WTC11 (cell line): Measurements from ENCODE around the gene NUDT14. TPM values are rescaled to one million over a fixed set of nuclear protein-coding genes. Genes with fewer than 3 reads are reported as not detected.

ENCODE experiments used
- ATAC-seq: fragments of 200-7000 bp; cut with Tn5 transposase; 2 replicates; pipeline ENCODE4 v1.10.0; 2021; ENCODE audit warnings: mild to moderate bottlenecking, moderate library complexity
- CTCF ChIA-PET: fragments of 300-600 bp; sonication (Branson Sonifier 250); formaldehyde crosslinking; loops from one replicate; lab custom pipeline; 2021; ENCODE audit warnings: antibody characterized with exemption; lab: Charles Lee
- POLR2A ChIA-PET: fragments of 350-600 bp; sonication (Branson Sonifier 250); formaldehyde crosslinking; loops from one replicate; lab custom pipeline; 2021; ENCODE audit warnings: antibody characterized with exemption; lab: Charles Lee
- DNase-seq: peaks from one replicate; pipeline ENCODE4 v3.0.0; 2021; ENCODE audit warnings: low spot score
- H3K27ac Mint-ChIP-seq: 2 replicates; pipeline ENCODE4 v1.8.0; 2021; ENCODE audit warnings: mixed read lengths
- H3K27me3 Mint-ChIP-seq: 2 replicates; pipeline ENCODE4 v1.8.0; 2021; ENCODE audit warnings: low read depth, mild to moderate bottlenecking, moderate library complexity, mixed read lengths
- H3K36me3 Mint-ChIP-seq: 2 replicates; pipeline ENCODE4 v1.8.0; 2021; ENCODE audit warnings: mixed read lengths
- H3K4me1 Mint-ChIP-seq: 2 replicates; pipeline ENCODE4 v1.8.0; 2022; ENCODE audit warnings: mixed read lengths
- H3K4me3 Mint-ChIP-seq: 2 replicates; pipeline ENCODE4 v1.8.0; 2021; ENCODE audit warnings: mild to moderate bottlenecking, moderate library complexity, mixed read lengths
- H3K9me3 Mint-ChIP-seq: 2 replicates; pipeline ENCODE4 v1.8.0; 2021; ENCODE audit warnings: mixed read lengths
- ATF3 ChIP-seq: sonication (generic); formaldehyde crosslinking; conservative IDR thresholded peaks from 2 replicates; pipeline ENCODE4 v1.8.1; 2022; ENCODE audit warnings: mild to moderate bottlenecking, missing genetic modification reagents
- ELF4 ChIP-seq: sonication (generic); formaldehyde crosslinking; IDR thresholded peaks from 2 replicates; pipeline ENCODE4 v1.8.1; 2022; ENCODE audit warnings: low read depth, mild to moderate bottlenecking, moderate library complexity, missing genetic modification reagents
- EMX1 ChIP-seq: fragments of 250-450 bp; sonication (Bioruptor Pico); IDR thresholded peaks from 2 replicates; pipeline ENCODE4 v1.8.0; 2021; ENCODE audit warnings: mild to moderate bottlenecking
- FOXJ3 ChIP-seq: sonication (generic); formaldehyde crosslinking; IDR thresholded peaks from 2 replicates; pipeline ENCODE4 v1.9.0; 2021; ENCODE audit warnings: missing genetic modification reagents, mild to moderate bottlenecking, borderline replicate concordance
- FOXP1 ChIP-seq: sonication (generic); formaldehyde crosslinking; IDR thresholded peaks from 2 replicates; pipeline ENCODE4 v1.8.0; 2022; ENCODE audit warnings: missing genetic modification reagents, mild to moderate bottlenecking, moderate library complexity, borderline replicate concordance
- MXD4 ChIP-seq: fragments of 250-450 bp; sonication (Bioruptor Pico); IDR thresholded peaks from 2 replicates; pipeline ENCODE4 v1.8.0; 2021; ENCODE audit warnings: mild to moderate bottlenecking, moderate library complexity, borderline replicate concordance
- NFE2L1 ChIP-seq: sonication (generic); formaldehyde crosslinking; IDR thresholded peaks from 2 replicates; pipeline ENCODE4 v1.8.1; 2023; ENCODE audit warnings: missing genetic modification reagents
- NFYB ChIP-seq: sonication (generic); formaldehyde crosslinking; conservative IDR thresholded peaks from 2 replicates; pipeline ENCODE4 v1.8.0; 2022; ENCODE audit warnings: low read depth, missing genetic modification reagents
- RORB ChIP-seq: fragments of 250-450 bp; sonication (Bioruptor Pico); IDR thresholded peaks from 2 replicates; pipeline ENCODE4 v1.9.0; 2021; ENCODE audit warnings: mild to moderate bottlenecking
- SMAD3 ChIP-seq: sonication (generic); formaldehyde crosslinking; IDR thresholded peaks from 2 replicates; pipeline ENCODE4 v1.8.0; 2022; ENCODE audit warnings: missing genetic modification reagents, mild to moderate bottlenecking, borderline replicate concordance
- TEAD1 ChIP-seq: sonication (generic); formaldehyde crosslinking; IDR thresholded peaks from 2 replicates; pipeline ENCODE4 v1.8.0; 2022; ENCODE audit warnings: mild to moderate bottlenecking, missing genetic modification reagents
- ZNF121 ChIP-seq: sonication (generic); formaldehyde crosslinking; IDR thresholded peaks from 2 replicates; pipeline ENCODE4 v1.8.0; 2023; ENCODE audit warnings: missing genetic modification reagents
- ZNF138 ChIP-seq: sonication (generic); formaldehyde crosslinking; conservative IDR thresholded peaks from 2 replicates; pipeline ENCODE4 v1.8.1; 2022; ENCODE audit warnings: mild to moderate bottlenecking, moderate library complexity, missing genetic modification reagents
- ZNF263 ChIP-seq: sonication (generic); formaldehyde crosslinking; IDR thresholded peaks from 2 replicates; pipeline ENCODE4 v1.8.1; 2022; ENCODE audit warnings: low read depth, mild to moderate bottlenecking, moderate library complexity, missing genetic modification reagents
- ZNF396 ChIP-seq: fragments of 250-450 bp; sonication (Bioruptor Pico); IDR thresholded peaks from 2 replicates; pipeline ENCODE4 v1.8.0; 2021; ENCODE audit warnings: mild to moderate bottlenecking, moderate library complexity, borderline replicate concordance
- ZNF416 ChIP-seq: fragments of 250-450 bp; sonication (Bioruptor Pico); IDR thresholded peaks from 2 replicates; pipeline ENCODE4 v1.9.0; 2021; ENCODE audit warnings: mild to moderate bottlenecking, inconsistent platforms
- ZNF423 ChIP-seq: fragments of 250-450 bp; sonication (Bioruptor Pico); IDR thresholded peaks from 2 replicates; pipeline ENCODE4 v2.1.2; 2022; ENCODE audit warnings: mild to moderate bottlenecking, moderate library complexity
- ZNF512 ChIP-seq: sonication (generic); formaldehyde crosslinking; IDR thresholded peaks from 2 replicates; pipeline ENCODE4 v1.8.1; 2022; ENCODE audit warnings: missing genetic modification reagents, borderline replicate concordance
- ZSCAN18 ChIP-seq: fragments of 250-450 bp; sonication (Bioruptor Pico); IDR thresholded peaks from 2 replicates; pipeline ENCODE4 v2.1.2; 2022; ENCODE audit warnings: mild to moderate bottlenecking, moderate library complexity
- total RNA-seq: library from RNA; stranded (reverse); gene quantifications from 3 replicates; pipeline ENCODE4 v1.2.3, GENCODE V29; 2021
- TF ChIP-seq, protein P1 (sequence below): sonication (generic); formaldehyde crosslinking; IDR thresholded peaks from 2 replicates; pipeline ENCODE4 v1.8.1; 2023; ENCODE audit warnings: mild to moderate bottlenecking, missing genetic modification reagents, borderline replicate concordance
- TF ChIP-seq, protein P2 (sequence below): sonication (generic); formaldehyde crosslinking; IDR thresholded peaks from 2 replicates; pipeline ENCODE4 v1.8.1; 2022; ENCODE audit warnings: low read depth, missing genetic modification reagents, borderline replicate concordance
- TF ChIP-seq, protein P3 (sequence below): fragments of 250-450 bp; sonication (Bioruptor Pico); conservative IDR thresholded peaks from 2 replicates; pipeline ENCODE4 v1.9.0; 2021; ENCODE audit warnings: mild to moderate bottlenecking
- TF ChIP-seq, protein P4 (sequence below): fragments of 250-450 bp; sonication (Bioruptor Pico); IDR thresholded peaks from 2 replicates; pipeline ENCODE4 v1.9.0; 2021; ENCODE audit warnings: mild to moderate bottlenecking
- TF ChIP-seq, protein P5 (sequence below): sonication (generic); formaldehyde crosslinking; IDR thresholded peaks from 2 replicates; pipeline ENCODE4 v1.8.0; 2022; ENCODE audit warnings: mild to moderate bottlenecking, missing genetic modification reagents

NUDT14 gene
- total RNA-seq, 1 experiment from 2014 or later, result 35.4 TPM

- ATAC-seq, result peak; percentile 9
- Mint-ChIP-seq H3K36me3 (no peaks in the 10 kb centered on the region), H3K27me3 (peaks cover 15% of the 10 kb centered on the region), H3K4me1 (no peaks in the 10 kb centered on the region), H3K4me3 (peak overlapping the region; percentile 51), H3K27ac (no peak overlapping the region), H3K9me3 (no peaks in the 10 kb centered on the region)
- POLR2A ChIA-PET, result interaction anchor here (0.9 kb wide), 1 partner anchor 39 kb away, joined by 6 read pairs; no protein-coding TSS in a partner anchor
- no peak for DNase-seq
- CTCF ChIA-PET, result interaction anchor here (1.0 to 7.4 kb wide), 13 partner anchors 12 to 304 kb away, joined by 3 to 107 read pairs (median 7); partner anchors contain the start of gene NUDT14
- TF ChIP-seq ZSCAN18 (CRISPR knock-in tag), result no peak
- TF ChIP-seq EMX1 (CRISPR knock-in tag), result no peak
- no peak for TF ChIP-seq MXD4
- no peak for TF ChIP-seq NFE2L1 (CRISPR knock-in tag)
- TF ChIP-seq ATF3 (CRISPR knock-in tag), result no peak
- no peak; the same call in 1 of the 2 replicates for TF ChIP-seq ZNF138 (CRISPR knock-in tag)
- TF ChIP-seq ZNF263 (CRISPR knock-in tag), result no peak
- TF ChIP-seq SMAD3 (CRISPR knock-in tag), result no peak
- no peak for TF ChIP-seq RORB (CRISPR knock-in tag)
- no peak for TF ChIP-seq ZNF121
- TF ChIP-seq ZNF512 (CRISPR knock-in tag), result no peak
- TF ChIP-seq, protein P1, sequence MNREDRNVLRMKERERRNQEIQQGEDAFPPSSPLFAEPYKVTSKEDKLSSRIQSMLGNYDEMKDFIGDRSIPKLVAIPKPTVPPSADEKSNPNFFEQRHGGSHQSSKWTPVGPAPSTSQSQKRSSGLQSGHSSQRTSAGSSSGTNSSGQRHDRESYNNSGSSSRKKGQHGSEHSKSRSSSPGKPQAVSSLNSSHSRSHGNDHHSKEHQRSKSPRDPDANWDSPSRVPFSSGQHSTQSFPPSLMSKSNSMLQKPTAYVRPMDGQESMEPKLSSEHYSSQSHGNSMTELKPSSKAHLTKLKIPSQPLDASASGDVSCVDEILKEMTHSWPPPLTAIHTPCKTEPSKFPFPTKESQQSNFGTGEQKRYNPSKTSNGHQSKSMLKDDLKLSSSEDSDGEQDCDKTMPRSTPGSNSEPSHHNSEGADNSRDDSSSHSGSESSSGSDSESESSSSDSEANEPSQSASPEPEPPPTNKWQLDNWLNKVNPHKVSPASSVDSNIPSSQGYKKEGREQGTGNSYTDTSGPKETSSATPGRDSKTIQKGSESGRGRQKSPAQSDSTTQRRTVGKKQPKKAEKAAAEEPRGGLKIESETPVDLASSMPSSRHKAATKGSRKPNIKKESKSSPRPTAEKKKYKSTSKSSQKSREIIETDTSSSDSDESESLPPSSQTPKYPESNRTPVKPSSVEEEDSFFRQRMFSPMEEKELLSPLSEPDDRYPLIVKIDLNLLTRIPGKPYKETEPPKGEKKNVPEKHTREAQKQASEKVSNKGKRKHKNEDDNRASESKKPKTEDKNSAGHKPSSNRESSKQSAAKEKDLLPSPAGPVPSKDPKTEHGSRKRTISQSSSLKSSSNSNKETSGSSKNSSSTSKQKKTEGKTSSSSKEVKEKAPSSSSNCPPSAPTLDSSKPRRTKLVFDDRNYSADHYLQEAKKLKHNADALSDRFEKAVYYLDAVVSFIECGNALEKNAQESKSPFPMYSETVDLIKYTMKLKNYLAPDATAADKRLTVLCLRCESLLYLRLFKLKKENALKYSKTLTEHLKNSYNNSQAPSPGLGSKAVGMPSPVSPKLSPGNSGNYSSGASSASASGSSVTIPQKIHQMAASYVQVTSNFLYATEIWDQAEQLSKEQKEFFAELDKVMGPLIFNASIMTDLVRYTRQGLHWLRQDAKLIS (CRISPR knock-in tag), result no peak
- no peak for TF ChIP-seq ELF4
- TF ChIP-seq FOXP1 (CRISPR knock-in tag), result peak; percentile 78
- TF ChIP-seq ZNF396 (CRISPR knock-in tag), result no peak
- TF ChIP-seq, protein P2, sequence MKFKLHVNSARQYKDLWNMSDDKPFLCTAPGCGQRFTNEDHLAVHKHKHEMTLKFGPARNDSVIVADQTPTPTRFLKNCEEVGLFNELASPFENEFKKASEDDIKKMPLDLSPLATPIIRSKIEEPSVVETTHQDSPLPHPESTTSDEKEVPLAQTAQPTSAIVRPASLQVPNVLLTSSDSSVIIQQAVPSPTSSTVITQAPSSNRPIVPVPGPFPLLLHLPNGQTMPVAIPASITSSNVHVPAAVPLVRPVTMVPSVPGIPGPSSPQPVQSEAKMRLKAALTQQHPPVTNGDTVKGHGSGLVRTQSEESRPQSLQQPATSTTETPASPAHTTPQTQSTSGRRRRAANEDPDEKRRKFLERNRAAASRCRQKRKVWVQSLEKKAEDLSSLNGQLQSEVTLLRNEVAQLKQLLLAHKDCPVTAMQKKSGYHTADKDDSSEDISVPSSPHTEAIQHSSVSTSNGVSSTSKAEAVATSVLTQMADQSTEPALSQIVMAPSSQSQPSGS (CRISPR knock-in tag), result no peak
- TF ChIP-seq, protein P3, sequence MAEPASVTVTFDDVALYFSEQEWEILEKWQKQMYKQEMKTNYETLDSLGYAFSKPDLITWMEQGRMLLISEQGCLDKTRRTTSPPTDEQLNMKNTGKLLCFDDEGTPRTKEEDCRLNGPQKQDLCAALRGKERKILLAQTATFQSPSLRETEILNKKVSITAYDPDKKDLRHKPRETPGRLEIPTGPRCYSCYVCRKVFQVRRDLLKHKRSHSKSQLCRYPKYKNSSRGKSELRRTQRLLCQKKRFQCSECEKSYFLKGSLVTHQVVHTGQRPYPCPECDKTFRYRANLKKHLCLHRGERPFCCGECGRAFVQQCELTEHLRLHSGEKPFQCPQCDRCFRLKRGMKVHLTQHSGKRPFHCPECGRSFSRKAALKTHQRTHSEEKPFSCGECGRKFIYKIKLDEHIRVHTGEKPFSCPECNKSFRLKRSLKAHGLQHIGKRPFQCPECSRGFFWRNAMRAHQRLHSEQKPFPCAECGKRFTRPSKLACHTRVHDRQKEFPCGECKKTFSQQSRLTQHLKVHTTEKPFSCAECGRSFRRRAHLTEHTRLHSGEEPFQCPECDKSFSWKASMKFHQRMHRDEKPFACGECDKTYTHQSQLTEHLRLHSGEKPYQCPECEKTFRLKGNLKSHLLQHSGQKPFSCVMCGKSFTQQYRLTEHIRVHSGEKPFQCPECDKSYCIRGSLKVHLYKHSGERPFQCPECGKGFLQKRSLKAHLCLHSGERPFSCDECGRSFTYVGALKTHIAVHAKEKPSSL (CRISPR knock-in tag), result no peak
- TF ChIP-seq TEAD1 (CRISPR knock-in tag), result no peak
- TF ChIP-seq, protein P4, sequence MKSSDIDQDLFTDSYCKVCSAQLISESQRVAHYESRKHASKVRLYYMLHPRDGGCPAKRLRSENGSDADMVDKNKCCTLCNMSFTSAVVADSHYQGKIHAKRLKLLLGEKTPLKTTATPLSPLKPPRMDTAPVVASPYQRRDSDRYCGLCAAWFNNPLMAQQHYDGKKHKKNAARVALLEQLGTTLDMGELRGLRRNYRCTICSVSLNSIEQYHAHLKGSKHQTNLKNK (CRISPR knock-in tag), result no peak
- no peak for TF ChIP-seq FOXJ3 (CRISPR knock-in tag)
- TF ChIP-seq ZNF423, result no peak
- TF ChIP-seq NFYB (CRISPR knock-in tag), result no peak
- TF ChIP-seq, protein P5, sequence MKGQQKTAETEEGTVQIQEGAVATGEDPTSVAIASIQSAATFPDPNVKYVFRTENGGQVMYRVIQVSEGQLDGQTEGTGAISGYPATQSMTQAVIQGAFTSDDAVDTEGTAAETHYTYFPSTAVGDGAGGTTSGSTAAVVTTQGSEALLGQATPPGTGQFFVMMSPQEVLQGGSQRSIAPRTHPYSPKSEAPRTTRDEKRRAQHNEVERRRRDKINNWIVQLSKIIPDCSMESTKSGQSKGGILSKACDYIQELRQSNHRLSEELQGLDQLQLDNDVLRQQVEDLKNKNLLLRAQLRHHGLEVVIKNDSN (CRISPR knock-in tag), result no peak
- no peak for TF ChIP-seq ZNF416 (CRISPR knock-in tag)
Observed at GRCh38 chr14:105167303-105168092, 13.6 kb downstream of the NUDT14 start.
